ENCODE measurements around the gene KRTAP5-5.

DNA sequence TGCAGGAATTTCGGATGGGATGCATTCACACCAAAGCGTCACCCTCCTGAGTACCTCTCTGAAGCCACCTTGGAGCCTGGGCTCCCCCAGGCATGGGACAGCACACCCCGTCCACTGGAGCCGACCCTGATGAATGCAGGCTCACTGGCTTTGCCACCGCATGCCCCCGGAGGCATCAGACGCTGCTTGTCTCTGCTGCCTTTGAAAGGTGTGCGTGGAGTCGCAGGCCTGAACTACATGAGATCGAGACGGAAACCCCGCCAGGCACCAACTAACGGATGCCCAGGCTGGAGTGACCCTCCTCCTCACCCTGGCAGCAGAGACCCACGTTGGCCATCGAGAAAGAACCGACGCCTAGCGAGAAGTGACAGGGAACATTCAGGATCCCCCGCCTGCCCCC, 22.5 kb downstream of the KRTAP5-5 start:
- TF ChIP-seq, protein P1, sequence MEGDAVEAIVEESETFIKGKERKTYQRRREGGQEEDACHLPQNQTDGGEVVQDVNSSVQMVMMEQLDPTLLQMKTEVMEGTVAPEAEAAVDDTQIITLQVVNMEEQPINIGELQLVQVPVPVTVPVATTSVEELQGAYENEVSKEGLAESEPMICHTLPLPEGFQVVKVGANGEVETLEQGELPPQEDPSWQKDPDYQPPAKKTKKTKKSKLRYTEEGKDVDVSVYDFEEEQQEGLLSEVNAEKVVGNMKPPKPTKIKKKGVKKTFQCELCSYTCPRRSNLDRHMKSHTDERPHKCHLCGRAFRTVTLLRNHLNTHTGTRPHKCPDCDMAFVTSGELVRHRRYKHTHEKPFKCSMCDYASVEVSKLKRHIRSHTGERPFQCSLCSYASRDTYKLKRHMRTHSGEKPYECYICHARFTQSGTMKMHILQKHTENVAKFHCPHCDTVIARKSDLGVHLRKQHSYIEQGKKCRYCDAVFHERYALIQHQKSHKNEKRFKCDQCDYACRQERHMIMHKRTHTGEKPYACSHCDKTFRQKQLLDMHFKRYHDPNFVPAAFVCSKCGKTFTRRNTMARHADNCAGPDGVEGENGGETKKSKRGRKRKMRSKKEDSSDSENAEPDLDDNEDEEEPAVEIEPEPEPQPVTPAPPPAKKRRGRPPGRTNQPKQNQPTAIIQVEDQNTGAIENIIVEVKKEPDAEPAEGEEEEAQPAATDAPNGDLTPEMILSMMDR (IDR thresholded peaks at IDR 0.05; ENCODE audit: low read length), result no peak
- no peak for TF ChIP-seq EZH2 (IDR thresholded peaks at IDR 0.05; ENCODE audit: borderline replicate concordance, low read length)

Measured in OCI-LY1 (cell line).